Measurements from ENCODE around the gene TEP1.

TEP1 gene

GRCh38 chr14:20327005-20327869 lies 86.1 kb downstream of the TEP1 start:
- H3K9me3 ChIP-seq: no peaks in the 10 kb centered on the region
- intact Hi-C loops (cut with DNase I; ENCODE audit: low total_unique reads): loop anchor here (5.0 to 10.0 kb wide), 3 partner anchors 135 to 358 kb away; partner anchors contain the start of genes ANG, PIP4P1 and RNASE4
- H3K4me1 ChIP-seq: peaks cover 0 to 48% (median 10%) of the 10 kb centered on the region in 4 donors
- peak; percentile 60 to 62 for TF ChIP-seq CTCF (IDR thresholded peaks at IDR 0.05)
- no peak overlapping the region for H3K4me3 ChIP-seq
- no peaks in the 10 kb centered on the region for H3K27me3 ChIP-seq
- peaks cover 36 to 55% (median 51%) of the 10 kb centered on the region in 3 donors for H3K36me3 ChIP-seq
- peak overlapping the region in 1 of 2 donors; percentile 33 for H3K27ac ChIP-seq
- DNase-seq: no peak

- no peak overlapping the region for H3K27ac ChIP-seq
- H3K27me3 ChIP-seq: no peaks in the 10 kb centered on the region
- peaks cover 0 to 7% (median 0%) of the 10 kb centered on the region in 4 donors for H3K4me1 ChIP-seq
- H3K9me3 ChIP-seq: no peaks in the 10 kb centered on the region
- H3K4me3 ChIP-seq: no peak overlapping the region
- TF ChIP-seq CTCF (IDR thresholded peaks at IDR 0.05): no peak
- intact Hi-C loops (cut with DNase I; ENCODE audit: low total_unique reads): no loop called here
- DNase-seq: no peak
- H3K36me3 ChIP-seq: peaks cover 76 to 82% (median 76%) of the 10 kb centered on the region in 3 donors
Measured at GRCh38 chr14:20317720-20318119, 95.6 kb downstream of the TEP1 start.

Data from tibial artery (tissue), 4 donors.